ENCODE results near the gene MAG. TPM values are rescaled to one million over a fixed set of nuclear protein-coding genes. Genes with fewer than 3 reads are reported as not detected.

The MAG gene
- total RNA-seq, 1 experiment from 2014 or later = not detected

DNA sequence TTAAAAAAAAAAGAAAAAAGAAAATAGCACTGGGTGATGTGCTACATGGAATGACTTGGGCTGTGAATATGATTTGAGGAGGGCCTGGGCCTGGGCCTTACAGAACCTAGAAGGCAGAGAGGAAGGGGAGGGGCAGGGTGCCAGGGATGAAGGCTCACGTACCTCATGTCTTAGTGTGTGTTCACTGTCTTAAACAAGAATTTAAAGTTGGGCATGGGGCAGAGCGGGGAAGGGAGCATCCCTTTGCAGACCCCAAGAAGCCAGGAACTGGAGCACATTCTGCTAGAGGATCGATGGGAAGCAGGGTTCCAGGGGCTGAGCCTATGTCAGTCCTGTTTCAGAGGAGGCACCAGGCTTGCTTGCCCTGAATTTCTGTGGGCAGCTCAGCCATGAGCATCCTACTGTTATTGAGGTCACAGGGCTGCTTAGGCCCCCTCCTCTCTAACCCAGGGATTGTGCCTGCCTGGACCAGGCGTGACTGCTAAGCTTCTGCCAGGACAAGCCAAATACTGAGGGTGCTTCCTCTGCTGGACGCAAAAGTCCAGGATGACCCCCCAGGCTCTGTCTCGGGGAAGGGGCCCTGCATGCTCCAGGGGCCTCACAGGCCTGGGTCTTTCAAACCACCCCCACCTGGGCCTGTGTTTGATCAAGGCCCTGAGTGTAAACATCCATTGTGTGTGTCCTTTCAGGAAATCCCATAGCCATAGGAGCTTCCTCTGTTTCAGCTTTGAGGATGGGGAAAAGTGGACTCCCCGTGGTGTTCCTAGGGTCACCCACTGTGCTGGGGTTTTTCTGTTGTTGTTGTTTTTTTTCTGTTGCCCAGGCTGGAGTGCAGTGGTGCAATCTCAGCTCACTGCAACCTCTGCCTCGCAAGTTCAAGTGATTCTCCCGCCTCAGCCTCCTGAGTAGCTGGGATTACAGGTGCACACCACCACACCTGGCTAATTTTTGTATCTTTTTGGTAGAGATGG is 38.4 kb upstream of the MAG start:
- no peak overlapping the region for H2AK5ac ChIP-seq (ENCODE audit: insufficient read length, low read length)

More for the DNA sequence above, 38.4 kb upstream of the MAG start:
- Histone ChIP-seq H3K9me3 (ENCODE audit: control insufficient read depth, low read depth, low read length) (no peaks in the 10 kb centered on the region), H3K23ac (ENCODE audit: insufficient read length, low read depth, low read length) (no peak overlapping the region), H4K5ac (ENCODE audit: insufficient read length, low read depth, low read length) (no peak overlapping the region), H3K9ac (ENCODE audit: extremely low read depth, insufficient read length, low read length) (no peak overlapping the region), H3K4ac (ENCODE audit: low read depth, low read length) (no peak overlapping the region), H2BK12ac (ENCODE audit: insufficient read length, low read depth, low read length) (no peak overlapping the region), H3K4me2 (ENCODE audit: insufficient read depth, insufficient read length, low read length) (no peak overlapping the region), H3K27ac (ENCODE audit: insufficient read length, low read depth, low read length) (no peak overlapping the region), H3K14ac (ENCODE audit: insufficient read depth, low read length) (no peak overlapping the region), H3K27me3 (ENCODE audit: insufficient read depth, low read length) (no peaks in the 10 kb centered on the region), H2AFZ (ENCODE audit: low read length) (no peak overlapping the region), H3K56ac (ENCODE audit: insufficient read length, low read depth, low read length) (no peak overlapping the region), H2BK120ac (ENCODE audit: low read depth, low read length, poor library complexity, severe bottlenecking) (no peak overlapping the region), H3K23me2 (ENCODE audit: insufficient read length, low read depth, low read length, poor library complexity, severe bottlenecking) (peaks cover 7% of the 10 kb centered on the region), H2BK5ac (ENCODE audit: insufficient read length, low read length) (no peak overlapping the region), H3K79me1 (ENCODE audit: insufficient read depth, low read depth, low read length, poor library complexity, severe bottlenecking) (peaks cover 14% of the 10 kb centered on the region), H2BK20ac (ENCODE audit: low read depth, low read length, poor library complexity, severe bottlenecking) (no peak overlapping the region), H4K91ac (ENCODE audit: insufficient read length, low read depth, low read length) (no peak overlapping the region), H3K79me2 (ENCODE audit: insufficient read depth, low read length) (peaks cover 15% of the 10 kb centered on the region; the same call in 1 of the 2 replicates), H3K4me1 (ENCODE audit: insufficient read depth, low read length) (no peaks in the 10 kb centered on the region; the same call in 1 of the 2 replicates), H3T11ph (ENCODE audit: low read length) (no peak overlapping the region), H4K20me1 (ENCODE audit: control insufficient read depth, insufficient read depth, insufficient read length) (peaks cover 6% of the 10 kb centered on the region), H3K18ac (ENCODE audit: insufficient read length, low read depth, low read length) (no peak overlapping the region), H4K8ac (replicated peaks; ENCODE audit: insufficient read length, low read depth, low read length) (no peak overlapping the region), H2BK15ac (ENCODE audit: low read depth, low read length) (no peak overlapping the region)
- peaks cover 27% of the 10 kb centered on the region in 2 experiments for H3K4me1 Mint-ChIP-seq
- no peaks in the 10 kb centered on the region; the same call in 1 of the 2 replicates for H3K27me3 Mint-ChIP-seq (ENCODE audit: low read depth)
- H3K9me3 Mint-ChIP-seq = no peaks in the 10 kb centered on the region; a peak in 1 of 5 replicates
- H3K36me3 Mint-ChIP-seq (ENCODE audit: insufficient read depth in 1 of 3, low read depth in 3 of 3) = peaks cover 57 to 88% (median 81%) of the 10 kb centered on the region in 3 experiments
- DNase-seq = peak; percentile 30
- WGBS (ENCODE audit: extremely low coverage, insufficient read length, low lambda C conversion rate) = no CpG with 5 or more reads among the region's 9 CpGs
- peak overlapping the region in 2 of 3 experiments; percentile 50 to 81; a peak in 2 of 7 replicates for H3K27ac Mint-ChIP-seq
- peak overlapping the region in 1 of 2 experiments; percentile 46; a peak in 4 of 5 replicates for H3K4me3 Mint-ChIP-seq
- TF ChIP-seq, protein P1, sequence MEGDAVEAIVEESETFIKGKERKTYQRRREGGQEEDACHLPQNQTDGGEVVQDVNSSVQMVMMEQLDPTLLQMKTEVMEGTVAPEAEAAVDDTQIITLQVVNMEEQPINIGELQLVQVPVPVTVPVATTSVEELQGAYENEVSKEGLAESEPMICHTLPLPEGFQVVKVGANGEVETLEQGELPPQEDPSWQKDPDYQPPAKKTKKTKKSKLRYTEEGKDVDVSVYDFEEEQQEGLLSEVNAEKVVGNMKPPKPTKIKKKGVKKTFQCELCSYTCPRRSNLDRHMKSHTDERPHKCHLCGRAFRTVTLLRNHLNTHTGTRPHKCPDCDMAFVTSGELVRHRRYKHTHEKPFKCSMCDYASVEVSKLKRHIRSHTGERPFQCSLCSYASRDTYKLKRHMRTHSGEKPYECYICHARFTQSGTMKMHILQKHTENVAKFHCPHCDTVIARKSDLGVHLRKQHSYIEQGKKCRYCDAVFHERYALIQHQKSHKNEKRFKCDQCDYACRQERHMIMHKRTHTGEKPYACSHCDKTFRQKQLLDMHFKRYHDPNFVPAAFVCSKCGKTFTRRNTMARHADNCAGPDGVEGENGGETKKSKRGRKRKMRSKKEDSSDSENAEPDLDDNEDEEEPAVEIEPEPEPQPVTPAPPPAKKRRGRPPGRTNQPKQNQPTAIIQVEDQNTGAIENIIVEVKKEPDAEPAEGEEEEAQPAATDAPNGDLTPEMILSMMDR (conservative IDR thresholded peaks at IDR 0.05) = no peak

Measured in H9 (cell line).